ENCODE data around the gene RNGTT.
A peak's percentile ranks its signal among the peaks of the same experiment; 100 is the strongest.

RNGTT gene

GRCh38 chr6:88586371-88587149 is 376.9 kb downstream of the RNGTT start:
- DNase-seq (ENCODE audit: low spot score) = peak; percentile 29

GRCh38 chr6:88585276-88585692 is 378.1 kb downstream of the RNGTT start:
- DNase-seq (ENCODE audit: low spot score) = no peak

GRCh38 chr6:88584581-88585275 is 378.7 kb downstream of the RNGTT start:
- DNase-seq (ENCODE audit: low spot score) = no peak

GRCh38 chr6:88577461-88577860 is 386.0 kb downstream of the RNGTT start:
- DNase-seq (ENCODE audit: low spot score) = no peak

- no peak for DNase-seq (ENCODE audit: low spot score)
These were observed 387.9 kb downstream of the RNGTT start for GRCh38 chr6:88575536-88575935.

GRCh38 chr6:88574651-88575050 is 388.8 kb downstream of the RNGTT start:
- peak; percentile 25 for DNase-seq (ENCODE audit: low spot score)

GRCh38 chr6:88574031-88574430 is 389.4 kb downstream of the RNGTT start:
- no peak for DNase-seq (ENCODE audit: low spot score)

GRCh38 chr6:88573561-88573960 is 389.9 kb downstream of the RNGTT start:
- no peak for DNase-seq (ENCODE audit: low spot score)

GRCh38 chr6:88572449-88573139 is 390.8 kb downstream of the RNGTT start:
- no peak for DNase-seq (ENCODE audit: low spot score)

- DNase-seq (ENCODE audit: low spot score) = no peak
These were observed 393.5 kb downstream of the RNGTT start for GRCh38 chr6:88569959-88570358.

- no peak for DNase-seq (ENCODE audit: low spot score)
These were observed 395.7 kb downstream of the RNGTT start for GRCh38 chr6:88567696-88568095.

- DNase-seq (ENCODE audit: low spot score) = no peak
These were observed 396.5 kb downstream of the RNGTT start for GRCh38 chr6:88566746-88567534.

GRCh38 chr6:88565836-88566235 is 397.6 kb downstream of the RNGTT start:
- no peak for DNase-seq (ENCODE audit: low spot score)

- no peak for DNase-seq (ENCODE audit: low spot score)
These were observed 398.0 kb downstream of the RNGTT start for GRCh38 chr6:88565409-88565811.

- DNase-seq (ENCODE audit: low spot score) = no peak
These were observed 400.2 kb downstream of the RNGTT start for GRCh38 chr6:88563277-88563625.

- DNase-seq (ENCODE audit: low spot score) = no peak
These were observed 400.8 kb downstream of the RNGTT start for GRCh38 chr6:88562353-88563276.

GRCh38 chr6:88561954-88562315 is 401.5 kb downstream of the RNGTT start:
- peak; percentile 24 for DNase-seq (ENCODE audit: low spot score)

GRCh38 chr6:88561034-88561953 is 402.1 kb downstream of the RNGTT start:
- DNase-seq (ENCODE audit: low spot score) = no peak
